Inferior parietal cortex (tissue), 1 donor: ENCODE results near the gene DUSP5.
"Not testable (repeated sequence)": the region's sequence is repeated elsewhere in the genome, so short reads cannot be mapped to it uniquely, and the experiment has no call there.

ENCODE experiments used
- DNase-seq: peaks from one replicate; pipeline ENCODE4 v3.0.0-alpha.2; 2016; ENCODE audit errors: extremely low spot score

DUSP5 gene

GRCh38 chr10:110497438-110498086, at the start of gene DUSP5:
DUSP5 (plus strand) TSS chr10:110497907; CDS start chr10:110498122, 215 bp downstream.
- peak; percentile 94 for DNase-seq

GRCh38 chr10:110448682-110449418, 48.9 kb upstream of the DUSP5 start:
- DNase-seq = no peak

GRCh38 chr10:110455446-110455845, 42.3 kb upstream of the DUSP5 start:
- no peak for DNase-seq

- DNase-seq = no peak
Observed at GRCh38 chr10:110456046-110456445, 41.7 kb upstream of the DUSP5 start.

GRCh38 chr10:110456523-110457091, 41.1 kb upstream of the DUSP5 start:
- DNase-seq = no peak

- DNase-seq = no peak
Observed at GRCh38 chr10:110457851-110458250, 39.9 kb upstream of the DUSP5 start.

- no peak for DNase-seq
Observed at GRCh38 chr10:110458266-110458920, 39.3 kb upstream of the DUSP5 start.

GRCh38 chr10:110459600-110459999, 38.1 kb upstream of the DUSP5 start:
- no peak for DNase-seq

- DNase-seq = no peak
Observed at GRCh38 chr10:110460111-110460809, 37.4 kb upstream of the DUSP5 start.

GRCh38 chr10:110461088-110461487, 36.6 kb upstream of the DUSP5 start:
- no peak for DNase-seq

- DNase-seq = no peak
Observed at GRCh38 chr10:110461530-110461929, 36.2 kb upstream of the DUSP5 start.

GRCh38 chr10:110462166-110463095, 35.3 kb upstream of the DUSP5 start:
- no peak for DNase-seq

GRCh38 chr10:110468258-110468657, 29.4 kb upstream of the DUSP5 start:
- DNase-seq = not testable (repeated sequence)

GRCh38 chr10:110470541-110470940, 27.2 kb upstream of the DUSP5 start:
- DNase-seq = not testable (repeated sequence)

GRCh38 chr10:110471566-110472139, 26.1 kb upstream of the DUSP5 start:
- no peak for DNase-seq

- no peak for DNase-seq
Observed at GRCh38 chr10:110474017-110474416, 23.7 kb upstream of the DUSP5 start.

GRCh38 chr10:110474826-110475225, 22.9 kb upstream of the DUSP5 start:
- DNase-seq = no peak

- DNase-seq = no peak
Observed at GRCh38 chr10:110475722-110476515, 21.8 kb upstream of the DUSP5 start.

GRCh38 chr10:110479710-110480109, 18.0 kb upstream of the DUSP5 start:
- DNase-seq = no peak

- no peak for DNase-seq
Observed at GRCh38 chr10:110480387-110480786, 17.3 kb upstream of the DUSP5 start.
